Stimulated activated CD4-positive, alpha-beta T cell treated with anti-CD3 and anti-CD28 coated beads, Interleukin-15, amount 100 ng/mL, for 1 hour (primary cell): ENCODE results near the gene RCOR2.

Source experiments
- DNase-seq, 2 donors: peaks; one replicate each; pipeline ENCODE4 v3.0.0-alpha.2; 2020; ENCODE audit warnings: low read depth in 1 of 2, low spot score in 1 of 2

Gene RCOR2

DNA sequence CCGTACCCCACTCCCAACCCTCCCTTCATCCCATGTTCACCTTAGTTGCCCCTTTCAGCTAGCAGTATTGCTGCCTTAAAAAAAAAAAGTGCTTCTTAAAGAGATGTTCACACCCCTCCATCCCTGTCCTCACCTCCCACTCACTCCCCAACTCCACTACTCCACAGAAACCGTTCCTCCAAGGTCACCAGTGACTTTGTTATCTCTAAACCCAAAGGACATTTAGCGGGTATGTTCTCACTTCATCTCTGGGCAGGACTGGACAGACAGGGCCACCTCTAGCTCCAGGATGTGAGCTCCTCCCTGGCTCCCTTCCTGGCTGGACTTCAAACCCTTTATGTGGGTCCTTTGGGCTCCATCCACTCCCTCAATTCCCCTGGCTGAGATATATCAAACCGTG lies 6.4 kb upstream of the RCOR2 start:
- no peak for DNase-seq

DNA sequence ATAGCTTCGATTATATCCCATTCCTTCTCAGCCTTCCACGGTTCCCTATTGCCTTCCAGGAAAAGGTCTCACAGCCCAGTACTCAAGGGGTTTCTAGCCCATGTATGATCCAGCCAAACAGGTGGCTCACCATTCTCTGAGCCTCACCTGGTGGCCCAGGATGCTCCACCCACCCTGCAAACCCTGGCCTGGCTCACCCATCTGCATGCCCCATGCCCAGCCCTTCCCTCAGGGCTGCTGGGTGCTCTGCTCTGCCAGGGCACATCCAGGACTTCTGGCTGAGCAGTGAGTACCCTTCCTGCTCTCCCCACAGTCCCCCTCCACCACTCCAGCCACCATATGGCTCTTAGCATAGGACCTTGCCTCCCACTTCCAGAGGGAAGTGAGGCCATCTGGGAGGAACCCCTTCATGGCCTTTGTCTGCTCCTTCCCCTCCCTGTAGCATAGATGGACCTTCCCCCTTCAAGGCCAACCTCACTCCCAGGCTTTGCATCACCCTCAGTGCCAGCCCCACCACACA lies 5.8 kb upstream of the RCOR2 start:
- DNase-seq, result no peak

DNA sequence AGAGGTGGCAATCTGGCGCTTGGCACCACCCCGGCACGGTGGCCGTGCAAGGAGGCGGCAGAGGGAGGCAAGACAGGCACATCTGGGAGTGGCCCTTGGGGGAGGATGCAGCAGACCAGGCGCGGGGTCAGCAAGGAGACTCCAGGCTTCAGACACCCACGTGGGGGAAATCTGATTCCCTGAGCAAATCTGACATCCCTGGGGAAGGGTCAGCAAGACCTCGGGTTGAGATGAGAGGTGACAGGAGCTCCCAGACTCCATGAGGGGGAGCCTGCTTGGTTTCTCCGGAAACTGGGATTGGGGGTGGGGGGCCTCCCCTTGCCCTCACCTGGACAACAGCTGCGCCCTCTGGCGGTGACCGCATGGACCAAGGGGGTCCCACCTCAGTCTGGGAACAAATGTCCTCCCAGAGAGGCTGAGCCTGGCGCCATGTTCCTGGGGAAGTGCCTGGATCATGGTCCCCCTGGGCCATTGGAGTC lies 4.0 kb upstream of the RCOR2 start:
- no peak for DNase-seq

DNA sequence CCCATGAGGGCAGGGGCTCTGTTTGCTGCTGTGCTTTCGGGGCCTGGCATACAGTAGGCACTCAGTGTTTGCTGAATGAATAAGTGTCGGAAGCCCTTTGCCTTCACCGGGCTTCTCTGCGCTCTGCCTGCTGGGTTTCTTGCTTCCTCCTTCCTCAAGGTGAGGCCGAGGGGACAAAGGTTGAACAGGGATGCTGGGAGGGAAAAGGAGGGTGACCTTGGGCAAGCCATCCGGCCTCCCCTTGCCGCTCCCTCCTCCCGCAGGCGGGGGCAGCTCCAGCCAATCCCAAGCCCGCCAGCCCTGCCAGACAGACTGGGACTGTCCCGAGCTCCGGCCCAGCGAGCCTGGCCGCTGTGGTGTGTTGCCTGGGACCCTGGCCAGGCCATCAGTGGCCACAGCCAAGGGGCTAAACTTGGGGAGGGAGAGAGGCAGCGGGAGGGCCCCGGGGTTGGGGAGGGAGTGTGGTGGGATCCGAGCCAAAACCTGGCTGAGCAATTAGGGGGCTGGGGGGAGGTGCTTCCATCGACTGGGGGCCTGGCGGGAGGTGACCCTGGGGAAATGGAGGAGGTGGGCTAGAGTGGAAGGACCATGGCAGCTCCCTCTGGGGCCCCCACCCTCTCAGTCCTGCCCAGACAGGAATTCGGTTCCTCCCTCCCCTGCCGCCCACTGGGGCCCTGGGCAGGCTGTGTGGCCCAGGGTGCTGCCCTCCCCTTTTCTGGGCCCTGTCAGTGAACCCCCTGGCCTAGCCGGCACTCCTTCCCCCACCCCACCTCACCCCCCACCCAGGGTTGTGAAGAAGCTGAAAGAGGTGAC lies 3.4 kb upstream of the RCOR2 start:
- DNase-seq, result no peak

DNA sequence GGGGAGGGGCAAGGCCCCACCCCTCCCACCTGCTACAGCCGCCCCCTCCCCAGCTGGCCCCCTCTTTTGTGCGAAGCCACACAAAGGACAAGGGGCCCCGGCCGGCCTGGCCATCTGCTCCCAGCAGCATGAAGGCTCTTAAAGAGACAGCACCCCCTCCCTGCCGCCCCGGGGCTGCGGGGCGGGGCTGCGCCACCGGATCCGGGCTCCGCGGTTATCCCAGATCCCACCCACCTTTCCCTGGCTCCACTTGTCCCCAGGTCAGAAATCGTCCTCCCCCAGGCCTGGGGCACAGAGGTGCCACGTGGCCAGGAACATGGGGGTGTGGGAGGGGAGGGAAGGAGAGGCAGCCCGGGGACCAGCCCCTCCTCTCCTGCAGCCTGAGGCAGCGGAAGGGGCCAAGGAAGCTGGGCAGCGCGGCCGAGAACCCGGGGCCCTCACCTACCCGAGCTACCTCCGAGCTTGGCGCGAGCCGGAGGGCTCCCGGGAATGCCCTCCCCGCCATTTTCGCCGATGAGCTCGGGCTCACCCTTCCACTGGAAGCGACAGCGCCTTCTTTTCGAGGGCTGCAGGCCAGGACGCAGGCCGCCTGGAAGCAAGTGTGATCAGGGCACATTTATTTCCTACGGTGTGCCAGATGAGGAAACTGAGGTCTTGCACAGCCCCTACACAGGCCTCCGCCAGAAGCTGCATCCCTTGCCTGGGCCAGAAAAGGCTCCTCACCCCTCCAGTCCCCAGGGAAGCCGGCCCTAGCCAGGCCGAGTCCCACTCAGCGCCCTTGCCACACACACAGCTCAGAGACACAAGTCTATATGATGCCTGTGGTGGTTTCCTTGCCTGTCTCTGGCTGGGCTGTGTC lies 2.5 kb upstream of the RCOR2 start:
- DNase-seq, result no peak

DNA sequence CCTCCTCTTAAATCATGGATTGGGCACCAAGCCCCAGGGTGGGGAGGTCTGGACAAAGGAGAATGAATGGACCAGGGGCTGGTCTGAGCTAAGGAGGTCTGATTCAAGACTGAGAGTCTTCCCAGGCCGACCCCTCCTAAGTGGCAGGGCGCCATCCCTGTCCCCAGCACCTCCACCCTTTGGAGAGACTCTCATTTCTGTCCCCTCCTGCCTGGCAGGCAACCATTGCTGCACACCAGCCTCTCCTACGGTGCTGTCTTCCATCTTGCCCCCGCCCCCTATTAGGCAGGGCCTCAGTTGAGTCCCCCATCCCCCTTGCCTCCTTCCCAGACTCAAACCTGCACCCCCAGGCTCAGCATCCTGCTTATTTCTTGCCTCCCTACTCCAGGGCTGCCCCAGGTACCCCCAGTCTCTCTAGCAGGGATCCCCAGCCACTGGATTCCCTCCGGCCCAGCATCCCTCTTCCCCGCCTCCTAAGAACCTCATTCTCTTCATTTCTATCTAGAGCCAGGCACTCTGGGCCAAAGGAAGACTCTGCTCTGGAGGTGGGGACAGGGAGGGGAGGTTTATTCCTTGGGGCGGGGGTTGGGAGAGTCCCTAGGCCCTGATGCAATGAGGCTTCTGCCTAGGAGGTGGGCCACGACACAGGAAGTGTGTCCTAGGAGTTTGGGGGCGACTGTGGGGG lies 1.7 kb upstream of the RCOR2 start:
- DNase-seq, result no peak

DNA sequence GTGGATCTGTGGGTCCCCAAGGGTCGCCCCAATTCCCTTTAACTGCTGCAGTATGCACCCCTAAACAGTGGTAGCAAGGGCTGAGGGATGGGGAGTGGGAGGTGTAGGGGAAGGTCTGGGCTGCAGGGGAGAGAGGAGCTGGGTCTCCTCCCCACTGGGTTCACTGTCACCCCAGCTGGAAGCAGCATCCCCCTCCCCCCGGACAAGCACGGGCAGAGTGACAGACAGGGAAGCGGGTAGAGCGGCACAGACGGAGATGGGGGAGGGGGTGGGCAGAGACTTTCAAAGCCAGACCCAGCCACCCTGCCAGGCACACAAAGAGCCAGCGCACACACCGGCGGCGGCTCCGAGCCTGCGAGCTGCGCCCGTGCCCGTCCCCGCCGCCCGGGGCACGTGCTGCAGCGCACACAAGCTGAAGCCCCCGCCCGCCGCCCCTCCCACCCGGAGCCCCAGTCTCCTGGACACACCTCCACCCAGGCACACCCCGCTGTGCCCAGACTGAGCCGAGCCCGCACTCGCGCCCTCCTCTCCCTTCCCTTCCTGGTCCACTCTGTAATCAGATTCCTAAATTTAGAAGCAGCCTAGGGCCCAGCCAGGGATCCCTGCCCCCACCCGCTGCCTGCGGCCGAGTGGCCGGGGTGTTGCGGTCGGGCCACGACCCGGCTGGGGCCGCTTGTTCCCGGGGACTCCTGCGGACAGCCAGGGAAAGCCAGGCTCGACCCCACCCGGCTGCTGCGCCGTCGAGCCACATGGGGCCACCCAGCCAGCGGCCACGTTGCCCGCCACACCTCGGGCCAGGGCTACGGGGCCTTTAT lies 935 bp upstream of the RCOR2 start:
- DNase-seq, result no peak

DNA sequence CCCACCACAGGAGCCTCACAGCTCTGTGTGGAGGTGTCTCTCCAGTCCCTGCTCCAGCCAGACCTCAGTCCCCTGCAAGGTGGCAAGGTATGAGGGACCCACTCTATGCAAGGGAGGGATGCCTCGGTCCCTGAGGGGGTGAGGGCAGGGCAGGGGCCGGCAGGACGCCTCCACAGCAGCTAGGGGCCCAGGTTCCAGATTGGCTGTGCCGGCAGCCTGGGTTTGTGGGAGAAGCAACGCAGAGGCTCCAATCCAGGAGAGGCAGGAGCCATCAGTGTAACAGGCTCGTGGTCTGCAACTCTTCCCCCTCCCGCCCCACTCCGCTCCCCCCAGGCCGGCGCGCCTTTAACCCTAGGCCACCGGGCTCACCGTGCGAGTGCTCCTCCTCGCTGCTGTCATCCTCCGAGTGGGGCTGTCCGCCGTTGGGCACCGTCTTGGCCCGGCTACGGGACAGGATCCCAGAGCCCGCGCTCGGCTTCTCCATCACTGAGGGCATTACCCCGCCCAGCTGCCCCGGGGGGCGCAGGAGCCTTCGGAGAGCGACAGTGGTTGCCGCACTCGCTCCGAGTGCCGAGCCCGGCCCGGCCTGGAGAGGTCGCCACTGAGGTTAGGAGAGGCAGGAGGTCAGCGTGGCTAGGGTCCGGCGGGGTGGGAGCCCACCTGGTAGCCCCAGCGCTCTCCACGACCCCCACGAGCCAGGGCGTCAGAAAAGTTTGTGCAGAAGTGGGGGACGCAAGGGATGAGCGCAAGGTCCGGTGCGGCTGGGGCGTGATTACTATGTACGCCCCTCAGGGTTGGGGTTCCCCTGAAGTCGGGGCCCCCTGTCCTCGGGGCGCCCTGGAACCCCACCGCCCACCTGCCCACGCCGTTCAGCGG lies 765 bp downstream of the RCOR2 start:
- no peak for DNase-seq

DNA sequence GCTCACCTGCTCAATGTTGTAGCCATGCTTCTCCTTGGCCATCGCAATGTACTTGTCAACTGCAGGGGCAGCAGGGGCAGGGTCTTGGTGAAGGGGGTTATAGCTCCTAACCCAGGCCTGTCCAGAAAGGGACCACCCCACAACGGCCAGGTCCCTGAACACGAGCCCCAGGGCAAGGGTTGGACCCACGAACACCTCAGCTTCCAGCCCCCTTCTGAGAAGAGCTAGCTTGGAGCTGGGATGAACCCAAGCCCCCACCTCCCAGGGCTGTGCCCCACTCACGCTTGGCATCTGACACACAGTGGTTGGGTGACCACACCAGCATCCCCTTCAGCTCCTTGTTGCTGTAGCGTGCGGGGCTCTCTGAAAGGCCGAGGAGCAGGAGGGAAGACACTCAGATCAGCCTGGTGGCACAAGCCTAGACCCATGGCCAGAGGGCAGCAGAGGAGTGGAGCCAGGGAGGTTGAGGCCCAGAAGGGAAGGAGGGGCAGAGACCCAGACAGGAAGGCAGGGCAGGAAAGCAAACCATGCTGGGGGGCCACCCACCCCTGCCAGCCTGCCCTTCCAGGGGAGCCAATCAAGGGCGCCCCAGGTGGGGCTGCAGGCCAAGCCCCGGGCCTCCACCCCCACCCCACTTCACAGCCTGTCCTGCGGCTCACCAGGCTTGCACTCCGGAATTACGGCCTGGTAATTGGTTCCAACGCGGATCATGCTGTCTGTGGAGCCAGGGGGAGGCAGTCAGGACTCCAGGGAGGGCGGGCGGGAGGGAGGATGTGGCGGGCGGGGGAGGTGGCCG lies 1.9 kb downstream of the RCOR2 start:
- no peak for DNase-seq

DNA sequence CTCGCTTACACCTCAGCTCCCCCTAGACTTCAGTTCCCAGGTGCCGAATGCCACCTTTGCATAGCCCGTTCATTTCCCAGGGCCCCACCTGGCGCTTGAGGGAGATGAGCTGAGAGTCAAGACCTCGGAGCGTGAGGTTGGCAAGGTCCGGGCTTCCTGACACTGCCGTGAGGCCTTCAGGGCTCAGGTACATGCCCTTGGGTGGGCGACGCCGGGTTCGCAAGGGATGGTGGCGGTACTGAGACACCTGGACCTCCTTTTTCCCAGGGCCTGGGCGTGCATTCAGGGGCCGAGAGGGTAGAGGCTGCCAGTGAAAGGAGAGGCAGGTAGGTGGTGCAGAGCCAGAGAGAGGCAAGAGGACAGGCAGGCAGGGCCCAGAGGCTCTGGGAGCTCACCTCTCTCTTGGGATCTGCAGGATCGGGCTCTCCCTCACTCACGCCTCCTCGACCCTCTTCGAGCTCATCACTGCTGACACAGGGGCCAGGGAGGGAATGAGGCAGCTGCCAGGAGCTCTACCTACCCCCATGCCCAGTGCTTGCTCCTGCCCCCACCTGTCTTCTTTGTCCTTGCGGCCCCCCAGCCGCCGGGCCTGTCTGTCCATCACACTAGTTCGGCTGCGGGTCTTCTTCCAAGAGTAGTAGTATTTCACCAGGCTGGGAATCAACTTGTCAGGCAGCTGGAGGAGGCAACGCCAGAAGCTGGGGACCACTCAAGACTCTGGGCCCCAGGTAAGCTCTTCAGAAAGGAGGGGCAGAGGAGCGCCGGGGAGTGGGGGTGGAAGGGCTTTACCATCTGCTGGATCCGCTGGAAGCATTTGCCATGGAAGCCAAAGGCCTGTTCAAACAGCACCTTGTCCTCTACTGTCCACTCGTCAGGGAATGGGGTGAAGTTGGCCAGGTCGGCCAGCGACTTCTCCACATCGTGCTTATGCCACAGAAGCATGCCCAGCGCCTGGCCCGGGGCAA lies 2.8 kb downstream of the RCOR2 start:
- no peak for DNase-seq

DNA sequence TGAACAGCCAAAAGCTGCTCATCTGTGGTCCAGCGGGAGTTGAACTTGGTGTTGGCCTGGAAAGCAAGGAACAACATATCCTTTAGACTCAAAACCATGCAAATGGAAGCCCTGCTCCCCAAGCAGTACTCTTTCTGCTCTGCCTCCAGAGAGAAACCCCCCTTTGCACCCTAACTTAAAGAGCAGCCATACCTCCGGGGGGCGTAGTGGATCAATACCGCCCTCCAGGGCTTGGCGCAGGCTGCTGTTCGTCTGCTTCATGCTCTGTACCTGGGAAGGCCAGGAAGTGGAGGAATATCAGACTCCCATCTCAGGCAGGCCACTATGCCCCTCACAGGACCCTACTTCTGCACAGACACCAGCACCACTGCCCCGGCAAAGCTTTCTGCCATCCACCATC lies 4.3 kb downstream of the RCOR2 start:
- DNase-seq, result no peak

DNA sequence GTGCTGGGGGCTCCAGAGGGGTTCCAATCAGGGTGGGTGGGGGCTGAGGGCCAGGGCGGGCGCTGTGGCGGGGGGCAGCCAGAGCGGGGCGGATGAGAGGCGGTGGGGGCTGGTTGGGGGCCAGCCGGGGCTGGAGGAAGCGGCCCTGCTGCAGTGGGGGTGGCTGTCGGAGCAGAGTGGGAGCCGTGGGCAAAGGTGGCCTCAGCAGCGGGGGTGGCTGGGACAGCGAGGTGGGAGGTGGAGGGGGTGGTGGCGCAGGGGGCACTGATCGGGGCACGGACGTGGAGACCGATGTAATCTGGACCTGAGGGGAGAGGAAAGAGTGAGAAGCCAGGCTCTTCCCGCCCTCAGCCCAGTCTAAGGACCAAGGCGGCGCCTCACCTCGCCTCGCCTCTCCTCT lies 5.1 kb downstream of the RCOR2 start:
- no peak for DNase-seq

DNA sequence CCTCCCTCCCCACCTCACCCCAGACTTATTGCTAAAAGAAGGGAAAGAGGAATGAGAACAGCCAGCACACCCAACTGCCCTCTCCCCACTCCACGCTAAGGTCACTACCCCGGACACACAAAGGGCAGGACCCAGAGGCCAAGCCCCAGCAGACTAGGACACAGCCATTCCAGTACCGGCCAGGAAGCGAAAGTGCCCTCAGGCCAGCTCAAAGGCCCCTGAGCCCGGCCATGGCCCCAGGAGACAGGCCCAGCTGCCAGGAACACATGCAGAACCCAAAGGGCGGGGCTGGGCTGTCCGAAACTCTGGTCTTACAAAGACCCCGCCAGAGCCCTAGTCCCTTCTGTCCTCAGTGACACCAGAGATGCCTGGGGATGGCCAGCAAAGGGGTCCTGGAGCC lies 5.5 kb downstream of the RCOR2 start:
- no peak for DNase-seq

DNA sequence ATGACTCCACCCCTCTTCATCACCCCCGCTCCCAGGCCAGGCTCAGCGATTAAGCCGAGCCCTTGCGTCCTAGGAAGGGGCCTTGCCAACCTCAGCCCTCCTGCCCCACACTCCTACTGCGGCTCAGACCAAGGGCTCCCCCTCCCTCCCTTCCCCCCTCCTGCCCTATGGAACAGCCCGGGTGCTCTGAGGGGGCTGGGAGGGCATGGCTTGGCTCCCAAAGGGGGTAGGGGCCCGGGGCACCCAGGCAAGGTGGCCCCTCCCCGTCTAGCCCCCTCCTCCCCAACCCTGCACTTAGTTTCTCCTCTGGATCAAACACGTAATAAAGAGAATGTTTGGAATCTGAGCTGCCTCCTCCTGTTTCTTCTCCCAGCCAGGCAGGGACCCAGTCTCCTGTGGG lies 6.3 kb downstream of the RCOR2 start:
- DNase-seq, result no peak

DNA sequence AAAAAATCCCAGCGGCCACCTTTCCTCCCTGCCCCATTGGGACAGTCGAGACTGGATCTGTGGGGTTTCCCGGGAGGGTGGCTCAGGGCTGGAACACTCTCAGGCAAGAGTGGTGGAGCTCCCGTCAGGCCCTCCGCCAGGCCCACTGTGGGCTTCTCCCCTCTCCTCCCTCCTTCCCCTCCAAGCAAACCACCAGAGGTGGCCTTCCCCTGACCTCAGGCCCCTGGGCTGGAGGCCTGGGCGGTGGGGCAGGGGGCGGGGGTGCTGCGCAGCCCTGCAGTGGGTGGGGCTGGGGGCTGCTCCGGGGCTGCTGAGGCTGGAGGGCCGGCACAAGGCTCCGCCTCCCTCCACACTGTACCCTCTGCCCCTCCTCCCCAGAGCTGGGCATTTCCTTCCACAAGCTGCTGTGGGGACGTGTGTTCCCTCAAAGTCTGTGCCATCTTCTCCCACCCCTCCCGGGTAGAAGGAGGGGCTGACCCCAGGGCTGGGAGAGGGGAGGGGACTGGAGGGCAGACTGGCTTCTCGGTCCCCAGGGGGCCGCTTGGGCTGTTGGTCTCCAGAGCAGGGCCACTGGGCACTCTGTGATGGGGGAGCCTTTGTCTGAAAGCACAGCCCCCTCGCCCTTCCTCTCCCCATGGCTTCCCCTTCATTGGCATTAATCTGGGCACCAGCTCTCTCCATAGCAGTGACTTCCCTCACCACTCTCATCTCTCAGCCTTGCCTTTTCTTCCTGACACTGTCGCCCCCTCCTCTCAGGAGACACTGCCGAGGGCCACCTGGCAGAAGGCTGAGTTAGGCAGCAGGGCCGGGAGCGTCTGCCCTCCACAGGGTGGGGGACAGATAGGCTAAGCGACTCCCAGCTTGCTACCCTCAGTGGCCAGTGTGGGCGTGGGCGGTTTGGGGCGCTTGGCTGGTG lies 7.1 kb downstream of the RCOR2 start:
- DNase-seq, result no peak

DNA sequence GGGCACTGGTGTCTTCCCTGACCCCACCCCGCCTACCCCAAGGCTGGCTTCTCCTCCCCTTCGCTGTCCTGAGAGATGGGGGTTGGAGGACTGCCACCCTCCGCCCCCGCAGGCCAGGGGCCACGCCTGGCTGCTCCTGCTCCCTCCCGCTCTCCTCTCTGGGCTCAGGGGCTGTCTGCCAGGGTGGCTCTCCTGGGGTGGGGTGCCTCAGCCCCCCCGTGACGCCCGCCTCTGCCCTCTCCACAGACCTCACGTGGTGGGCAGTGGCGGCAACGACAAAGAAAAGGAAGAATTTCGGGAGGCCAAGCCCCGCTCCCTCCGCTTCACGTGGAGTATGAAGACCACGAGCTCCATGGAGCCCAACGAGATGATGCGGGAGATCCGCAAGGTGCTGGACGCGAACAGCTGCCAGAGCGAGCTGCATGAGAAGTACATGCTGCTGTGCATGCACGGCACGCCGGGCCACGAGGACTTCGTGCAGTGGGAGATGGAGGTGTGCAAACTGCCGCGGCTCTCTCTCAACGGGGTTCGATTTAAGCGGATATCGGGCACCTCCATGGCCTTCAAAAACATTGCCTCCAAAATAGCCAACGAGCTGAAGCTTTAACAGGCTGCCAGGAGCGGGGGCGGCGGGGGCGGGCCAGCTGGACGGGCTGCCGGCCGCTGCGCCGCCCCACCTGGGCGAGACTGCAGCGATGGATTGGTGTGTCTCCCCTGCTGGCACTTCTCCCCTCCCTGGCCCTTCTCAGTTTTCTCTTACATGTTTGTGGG lies 8.1 kb downstream of the RCOR2 start:
- no peak for DNase-seq
